CD14-positive monocyte (primary cell): Measurements from ENCODE around the gene DGKQ. TPM values are rescaled to one million over a fixed set of nuclear protein-coding genes. Genes with fewer than 3 reads are reported as not detected.
"Not testable (repeated sequence)": the region's sequence is repeated elsewhere in the genome, so short reads cannot be mapped to it uniquely, and the experiment has no call there.

Source experiments
- DNase-seq, 3 donors: peaks; one replicate each; pipeline ENCODE4 v3.0.0-alpha.2; 2011 to 2022
- H2AFZ ChIP-seq: 2 replicates; pipeline ENCODE4 v1.6.0; 2012; ENCODE audit warnings: mild to moderate bottlenecking, low read depth, low read length, inconsistent platforms; ENCODE audit not compliant: insufficient read depth, poor library complexity, severe bottlenecking
- H3K27ac ChIP-seq, 2 donors: 1 replicate in 1 of 2; 2 replicates in 1 of 2; pipeline ENCODE4 v1.5.1; 2012 to 2013; ENCODE audit warnings: low read length in 2 of 2, control low read depth in 1 of 2, inconsistent platforms in 1 of 2, low read depth in 1 of 2, mild to moderate bottlenecking in 1 of 2
- H3K27me3 ChIP-seq, 2 donors: one replicate each; pipeline versions ENCODE4 v1.6.0 to v1.6.1; 2011 to 2013; ENCODE audit warnings: low read length in 2 of 2; ENCODE audit not compliant: control insufficient read depth in 2 of 2, insufficient read depth in 2 of 2
- H3K36me3 ChIP-seq, 2 donors: replicated peaks in 1 of 2; 1 replicate in 1 of 2; 2 replicates in 1 of 2; pipeline versions ENCODE4 v1.5.1 to v1.6.1; 2012 to 2013; ENCODE audit warnings: low read length in 2 of 2, control low read depth in 1 of 2, inconsistent platforms in 1 of 2, mild to moderate bottlenecking in 1 of 2; ENCODE audit not compliant: insufficient read depth in 2 of 2, control insufficient read depth in 1 of 2
- H3K4me1 ChIP-seq, 2 donors: 1 replicate in 1 of 2; 2 replicates in 1 of 2; pipeline versions ENCODE4 v1.5.1 to v1.6.1; 2012 to 2013; ENCODE audit warnings: low read length in 2 of 2, control low read depth in 1 of 2, inconsistent platforms in 1 of 2, mild to moderate bottlenecking in 1 of 2, moderate library complexity in 1 of 2; ENCODE audit not compliant: insufficient read depth in 2 of 2, control insufficient read depth in 1 of 2
- H3K4me2 ChIP-seq: replicated peaks from 2 replicates; pipeline ENCODE3; 2012; ENCODE audit warnings: low read length, moderate library complexity, mild to moderate bottlenecking; ENCODE audit not compliant: poor library complexity, severe bottlenecking; ENCODE audit errors: extremely low read depth
- H3K4me3 ChIP-seq, 3 experiments: fragments of 200-600 bp in 1 of 3; sonication (generic) in 1 of 3; replicated peaks in 1 of 3; 1 replicate in 2 of 3; 2 replicates in 1 of 3; pipeline ENCODE4 v1.5.1; 2011 to 2013; ENCODE audit warnings: low read length in 3 of 3, mild to moderate bottlenecking in 3 of 3, control low read depth in 2 of 3, low read depth in 2 of 3, inconsistent platforms in 1 of 3, moderate library complexity in 1 of 3
- H3K79me2 ChIP-seq: 2 replicates; pipeline ENCODE4 v1.6.0; 2012; ENCODE audit warnings: mild to moderate bottlenecking, control low read depth, inconsistent platforms, low read length, moderate library complexity; ENCODE audit not compliant: insufficient read depth
- H3K9ac ChIP-seq: 2 replicates; pipeline ENCODE4 v1.6.0; 2017; ENCODE audit warnings: low read length, mild to moderate bottlenecking; ENCODE audit not compliant: insufficient read depth, poor library complexity, severe bottlenecking
- H3K9me3 ChIP-seq, 2 donors: replicated peaks in 1 of 2; 1 replicate in 1 of 2; 2 replicates in 1 of 2; pipeline versions ENCODE4 v1.5.1 to v1.6.1; 2012 to 2013; ENCODE audit warnings: low read length in 2 of 2, control low read depth in 1 of 2; ENCODE audit not compliant: control insufficient read depth in 1 of 2, insufficient read depth in 1 of 2
- H4K20me1 ChIP-seq: 2 replicates; pipeline ENCODE4 v1.6.0; 2012; ENCODE audit warnings: mild to moderate bottlenecking, low read length, control low read depth, moderate library complexity; ENCODE audit not compliant: insufficient read depth
- H3K27ac Mint-ChIP-seq, 7 donors: one replicate each; pipeline ENCODE4 v1.8.0; 2020; ENCODE audit warnings: mild to moderate bottlenecking in 7 of 7, mixed read lengths in 7 of 7, moderate library complexity in 6 of 7, inconsistent platforms in 2 of 7
- H3K27me3 Mint-ChIP-seq, 3 donors: one replicate each; pipeline ENCODE4 v1.8.0; 2021 to 2022; ENCODE audit warnings: low read depth in 3 of 3, mild to moderate bottlenecking in 3 of 3, mixed read lengths in 3 of 3, moderate library complexity in 3 of 3, inconsistent platforms in 1 of 3
- H3K36me3 Mint-ChIP-seq, 2 donors: one replicate each; pipeline ENCODE4 v1.8.0; 2020; ENCODE audit warnings: mixed read lengths in 2 of 2, inconsistent platforms in 1 of 2, mild to moderate bottlenecking in 1 of 2
- H3K4me1 Mint-ChIP-seq: one replicate; pipeline ENCODE4 v1.8.0; 2020; ENCODE audit warnings: mild to moderate bottlenecking, mixed read lengths
- H3K4me3 Mint-ChIP-seq, 2 donors: one replicate each; pipeline ENCODE4 v1.8.0; 2020; ENCODE audit warnings: mild to moderate bottlenecking in 2 of 2, mixed read lengths in 2 of 2, moderate library complexity in 1 of 2
- H3K9me3 Mint-ChIP-seq, 7 donors: one replicate each; pipeline ENCODE4 v1.8.0; 2020 to 2022; ENCODE audit warnings: mixed read lengths in 7 of 7, mild to moderate bottlenecking in 6 of 7, moderate library complexity in 6 of 7, inconsistent platforms in 2 of 7
- WGBS: methylation state at CpG from one replicate; pipeline ENCODE4 v1.1.5; 2013; ENCODE audit warnings: missing lambda C conversion rate; ENCODE audit not compliant: insufficient coverage; 5-methylcytosine and 5-hydroxymethylcytosine counted together
- intact Hi-C, 2 donors: fragments of 100-400 bp; cut with micrococcal nuclease; formaldehyde crosslinking; loops; one replicate each; pipeline versions ENCODE4 v1.15.0 to v1.15.1; 2023
- polyA plus RNA-seq, 3 donors: library from polyadenylated mRNA; depleted of rRNA in 1 of 3; unstranded in 2 of 3; stranded (reverse) in 1 of 3; fragments of 300-500 nt in 2 of 3; fragments of >200 nt in 1 of 3; fragmentation: Illumina TruSeq in 2 of 3; gene quantifications; 1 replicate in 2 of 3; 2 replicates in 1 of 3; pipeline ENCODE4 v1.2.3, GENCODE V29; 2012 to 2021
- TF ChIP-seq, protein P1 (sequence below): fragments of 200-600 bp; IDR thresholded peaks from one replicate; pipeline ENCODE4 v1.8.0; 2022; ENCODE audit warnings: antibody characterized with exemption, mild to moderate bottlenecking

Gene DGKQ
- polyA plus RNA-seq, 3 donors: 0.58 to 23.1 (median 2.4) TPM

DNA sequence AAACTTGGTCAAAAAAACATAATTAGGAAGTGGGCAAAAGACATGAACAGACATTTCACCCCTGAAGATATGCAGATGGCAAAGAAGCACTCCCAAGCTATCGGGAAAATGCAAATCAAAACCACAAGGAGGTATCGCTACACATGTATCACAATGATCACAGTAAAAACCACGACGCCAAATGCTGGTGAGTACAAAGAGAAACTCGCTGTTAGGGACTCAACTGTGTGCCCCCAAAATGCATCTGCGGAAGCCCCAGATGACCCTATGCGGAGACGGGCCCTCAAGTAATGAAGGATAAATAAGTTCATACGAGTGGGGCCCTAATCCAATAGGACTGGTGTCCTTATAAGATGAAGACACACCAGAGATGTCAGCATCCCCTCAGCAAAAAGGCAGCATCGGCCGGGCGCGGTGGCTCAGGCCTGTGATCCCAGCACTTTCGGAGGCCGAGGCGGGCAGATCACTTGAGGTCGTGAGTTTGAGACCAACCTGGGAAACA lies 51.5 kb downstream of the DGKQ start:
- Histone ChIP-seq H3K27me3 (no peaks in the 10 kb centered on the region), H3K79me2 (peaks cover 98% of the 10 kb centered on the region), H4K20me1 (peaks cover 100% of the 10 kb centered on the region), H2AFZ (no peak overlapping the region), H3K9me3 (no peaks in the 10 kb centered on the region), H3K36me3 (peaks cover 7 to 21% of the 10 kb centered on the region in 2 donors), H3K4me2 (no peak overlapping the region), H3K4me1 (peaks cover 36 to 46% of the 10 kb centered on the region in 2 donors), H3K4me3 (no peak overlapping the region), H3K27ac (no peak overlapping the region), H3K9ac (no peak overlapping the region)
- Mint-ChIP-seq H3K9me3 (peaks cover 0 to 2% (median 0%) of the 10 kb centered on the region in 7 donors), H3K36me3 (peaks cover 12 to 39% of the 10 kb centered on the region in 2 donors), H3K27me3 (peaks cover 0 to 2% (median 1%) of the 10 kb centered on the region in 3 donors), H3K4me1 (peaks cover 82% of the 10 kb centered on the region), H3K27ac (peak overlapping the region in 4 of 7 donors; percentile 32 to 54 (median 46)), H3K4me3 (no peak overlapping the region)
- TF ChIP-seq, protein P1, sequence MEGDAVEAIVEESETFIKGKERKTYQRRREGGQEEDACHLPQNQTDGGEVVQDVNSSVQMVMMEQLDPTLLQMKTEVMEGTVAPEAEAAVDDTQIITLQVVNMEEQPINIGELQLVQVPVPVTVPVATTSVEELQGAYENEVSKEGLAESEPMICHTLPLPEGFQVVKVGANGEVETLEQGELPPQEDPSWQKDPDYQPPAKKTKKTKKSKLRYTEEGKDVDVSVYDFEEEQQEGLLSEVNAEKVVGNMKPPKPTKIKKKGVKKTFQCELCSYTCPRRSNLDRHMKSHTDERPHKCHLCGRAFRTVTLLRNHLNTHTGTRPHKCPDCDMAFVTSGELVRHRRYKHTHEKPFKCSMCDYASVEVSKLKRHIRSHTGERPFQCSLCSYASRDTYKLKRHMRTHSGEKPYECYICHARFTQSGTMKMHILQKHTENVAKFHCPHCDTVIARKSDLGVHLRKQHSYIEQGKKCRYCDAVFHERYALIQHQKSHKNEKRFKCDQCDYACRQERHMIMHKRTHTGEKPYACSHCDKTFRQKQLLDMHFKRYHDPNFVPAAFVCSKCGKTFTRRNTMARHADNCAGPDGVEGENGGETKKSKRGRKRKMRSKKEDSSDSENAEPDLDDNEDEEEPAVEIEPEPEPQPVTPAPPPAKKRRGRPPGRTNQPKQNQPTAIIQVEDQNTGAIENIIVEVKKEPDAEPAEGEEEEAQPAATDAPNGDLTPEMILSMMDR: no peak
- 83% methylated on average over 10 of the region's 17 CpGs for WGBS
- intact Hi-C loops: no loop called here
- no peak for DNase-seq

- H2AFZ ChIP-seq, H3K27ac ChIP-seq, intact Hi-C loops, H3K27me3 ChIP-seq, H3K9me3 Mint-ChIP-seq, DNase-seq, H3K4me2 ChIP-seq, H3K4me3 ChIP-seq, H3K4me3 Mint-ChIP-seq, H3K9me3 ChIP-seq, H3K27me3 Mint-ChIP-seq, H3K9ac ChIP-seq, H3K36me3 ChIP-seq: not testable (repeated sequence)
- Histone ChIP-seq H3K79me2 (peaks cover 98% of the 10 kb centered on the region), H4K20me1 (peaks cover 100% of the 10 kb centered on the region), H3K4me1 (peaks cover 59 to 60% of the 10 kb centered on the region in 2 donors)
- Mint-ChIP-seq H3K27ac (peak overlapping the region in 4 of 7 donors; percentile 3 to 71 (median 28)), H3K36me3 (peaks cover 7 to 30% of the 10 kb centered on the region in 2 donors), H3K4me1 (peaks cover 85% of the 10 kb centered on the region)
- WGBS: 98% methylated on average over 14 of the region's 15 CpGs
These were observed 54.2 kb downstream of the DGKQ start for GRCh38 chr4:919004-919680.

DNA sequence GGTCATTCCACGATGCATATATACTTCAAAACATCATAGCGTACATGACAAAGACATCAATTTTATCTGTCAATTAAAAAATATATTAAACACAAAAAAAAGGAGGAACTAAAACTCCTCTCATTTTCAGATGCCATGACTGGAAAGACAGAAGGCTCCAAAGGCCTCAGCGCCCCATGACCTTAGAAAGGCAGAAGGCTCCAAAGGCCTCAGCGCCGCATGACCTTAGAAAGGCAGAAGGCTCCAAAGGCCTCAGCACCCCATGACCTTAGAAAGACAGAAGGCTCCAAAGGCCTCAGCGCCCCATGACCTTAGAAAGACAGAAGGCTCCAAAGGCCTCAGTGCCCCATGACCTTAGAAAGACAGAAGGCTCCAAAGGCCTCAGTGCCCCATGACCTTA lies 54.8 kb downstream of the DGKQ start:
- H3K27ac Mint-ChIP-seq, intact Hi-C loops, H3K4me3 Mint-ChIP-seq: not testable (repeated sequence)

More for the DNA sequence above, 54.8 kb downstream of the DGKQ start:
- H3K36me3 Mint-ChIP-seq: peaks cover 7 to 28% of the 10 kb centered on the region in 2 donors
- H3K36me3 ChIP-seq, H3K4me3 ChIP-seq, H3K9ac ChIP-seq, H3K9me3 ChIP-seq, H3K27me3 ChIP-seq, DNase-seq, H2AFZ ChIP-seq, H3K9me3 Mint-ChIP-seq, H3K4me2 ChIP-seq, H3K27me3 Mint-ChIP-seq: not testable (repeated sequence)
- peak overlapping the region in 1 of 2 donors; percentile 20 for H3K27ac ChIP-seq
- peaks cover 81% of the 10 kb centered on the region for H3K4me1 Mint-ChIP-seq
- H3K79me2 ChIP-seq: peaks cover 95% of the 10 kb centered on the region
- peaks cover 100% of the 10 kb centered on the region for H4K20me1 ChIP-seq
- H3K4me1 ChIP-seq: peaks cover 57 to 59% of the 10 kb centered on the region in 2 donors
- WGBS: no CpG with 5 or more reads among the region's 6 CpGs
